HG02610 (cell line): ENCODE measurements around the gene C22orf23.

ENCODE experiments used
- ATAC-seq: cut with Tn5 transposase; IDR thresholded peaks from one replicate; pipeline ENCODE4 v1.9.1; 2021; ENCODE audit warnings: mild to moderate bottlenecking, moderate library complexity; ENCODE audit not compliant: unreplicated experiment

The C22orf23 gene

GRCh38 chr22:37905534-37906363, 47.7 kb downstream of the C22orf23 start, which contains the start of gene MICALL1:
TSS of gene MICALL1 (plus strand) at chr22:37906297. CDS start at chr22:37906423, 126 bp downstream.
- ATAC-seq, result peak; percentile 68

GRCh38 chr22:37904572-37905533, 48.5 kb downstream of the C22orf23 start:
- ATAC-seq, result no peak

GRCh38 chr22:37898441-37899181, 54.8 kb downstream of the C22orf23 start:
- ATAC-seq, result no peak

GRCh38 chr22:37897807-37898206, 55.6 kb downstream of the C22orf23 start:
- ATAC-seq, result no peak

GRCh38 chr22:37896939-37897338, 56.5 kb downstream of the C22orf23 start:
- no peak for ATAC-seq

- peak; percentile 80 for ATAC-seq
These were observed 57.2 kb downstream of the C22orf23 start for GRCh38 chr22:37896181-37896592.

- ATAC-seq, result no peak
These were observed 58.3 kb downstream of the C22orf23 start for GRCh38 chr22:37894939-37895670.

- no peak for ATAC-seq
These were observed 59.8 kb downstream of the C22orf23 start for GRCh38 chr22:37893583-37893983.
